ENCODE results near the gene RASSF3.

DNA sequence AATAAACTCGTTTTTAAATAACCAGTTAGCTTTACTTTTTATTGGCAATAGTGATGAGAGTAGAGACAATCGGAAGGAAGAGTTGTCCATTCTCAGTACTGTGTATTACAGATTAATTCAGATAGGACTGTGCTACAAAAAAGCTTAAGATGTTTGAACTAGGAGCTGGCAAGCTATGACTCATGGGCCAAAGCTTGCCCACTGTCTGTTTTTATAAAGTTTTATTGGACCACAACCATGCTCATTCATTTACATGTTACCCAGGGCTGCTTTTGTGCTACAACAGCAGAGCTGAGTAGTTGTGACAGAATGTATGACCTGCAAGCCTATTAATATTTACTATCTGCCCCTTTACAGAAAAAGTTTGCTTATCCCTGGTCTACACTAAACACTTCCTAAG lies 129.5 kb downstream of the RASSF3 start:
- TF ChIP-seq, protein P1, sequence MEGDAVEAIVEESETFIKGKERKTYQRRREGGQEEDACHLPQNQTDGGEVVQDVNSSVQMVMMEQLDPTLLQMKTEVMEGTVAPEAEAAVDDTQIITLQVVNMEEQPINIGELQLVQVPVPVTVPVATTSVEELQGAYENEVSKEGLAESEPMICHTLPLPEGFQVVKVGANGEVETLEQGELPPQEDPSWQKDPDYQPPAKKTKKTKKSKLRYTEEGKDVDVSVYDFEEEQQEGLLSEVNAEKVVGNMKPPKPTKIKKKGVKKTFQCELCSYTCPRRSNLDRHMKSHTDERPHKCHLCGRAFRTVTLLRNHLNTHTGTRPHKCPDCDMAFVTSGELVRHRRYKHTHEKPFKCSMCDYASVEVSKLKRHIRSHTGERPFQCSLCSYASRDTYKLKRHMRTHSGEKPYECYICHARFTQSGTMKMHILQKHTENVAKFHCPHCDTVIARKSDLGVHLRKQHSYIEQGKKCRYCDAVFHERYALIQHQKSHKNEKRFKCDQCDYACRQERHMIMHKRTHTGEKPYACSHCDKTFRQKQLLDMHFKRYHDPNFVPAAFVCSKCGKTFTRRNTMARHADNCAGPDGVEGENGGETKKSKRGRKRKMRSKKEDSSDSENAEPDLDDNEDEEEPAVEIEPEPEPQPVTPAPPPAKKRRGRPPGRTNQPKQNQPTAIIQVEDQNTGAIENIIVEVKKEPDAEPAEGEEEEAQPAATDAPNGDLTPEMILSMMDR (IDR thresholded peaks at IDR 0.05): no peak
- TF ChIP-seq EP300 (IDR thresholded peaks at IDR 0.05) (no peak), POLR2A (IDR thresholded peaks at IDR 0.05) (no peak)
